Pancreas (tissue), 10 donors: Measurements from ENCODE around the gene PLP1. TPM values are rescaled to one million over a fixed set of nuclear protein-coding genes. Genes with fewer than 3 reads are reported as not detected.

Experiments
- ATAC-seq, 4 donors: fragments of 200-7000 bp; cut with Tn5 transposase; one replicate each; pipeline versions ENCODE4 v1.8.0 to v1.9.1; 2020; ENCODE audit warnings: mild to moderate bottlenecking in 4 of 4, moderate library complexity in 4 of 4
- DNase-seq, 6 donors: peaks; one replicate each; pipeline ENCODE4 v3.0.0-alpha.2; 2020
- FAIRE-seq: peaks from 2 replicates; lab custom pipeline; 2012; peaks lifted over from hg19 to GRCh38; lab: Jason Lieb, UNC
- H3K27ac ChIP-seq, 4 donors: fragments of 200-600 bp; sonication (generic); 1 replicate in 3 of 4; 2 replicates in 1 of 4; pipeline versions ENCODE4 v1.5.0 to v1.8.0; 2020
- H3K27me3 ChIP-seq, 4 donors: fragments of 200-600 bp; one replicate each; pipeline ENCODE4 v1.8.0; 2021
- H3K36me3 ChIP-seq, 3 donors: fragments of 200-600 bp; sonication (generic) in 1 of 3; one replicate each; pipeline versions ENCODE4 v1.5.0 to v1.8.0; 2020 to 2021
- H3K4me1 ChIP-seq, 3 donors: fragments of 200-600 bp; one replicate each; pipeline ENCODE4 v1.8.0; 2021
- H3K4me3 ChIP-seq, 4 donors: fragments of 200-600 bp; sonication (generic) in 2 of 4; one replicate each; pipeline versions ENCODE4 v1.5.0 to v1.8.0; 2020 to 2021
- H3K9me3 ChIP-seq, 4 donors: fragments of 200-600 bp; one replicate each; pipeline ENCODE4 v1.8.0; 2021
- WGBS, 2 donors: extraction: QIAGEN DNeasy Blood & Tissue Kit; methylation state at CpG; one replicate each; pipeline ENCODE4 v1.1.7; 2013; 5-methylcytosine and 5-hydroxymethylcytosine counted together
- intact Hi-C, 3 donors: fragments of 100-400 bp; cut with DNase I; formaldehyde crosslinking; loops; one replicate each; pipeline versions ENCODE4 v1.11.1 to v1.14.2; 2022
- polyA plus RNA-seq, 2 donors: library from polyadenylated mRNA; stranded (reverse); fragments of 200-250 nt; gene quantifications; one replicate each; pipeline ENCODE4 v1.2.3, GENCODE V29; 2013
- total RNA-seq, 6 donors: library from RNA; stranded (reverse); fragmentation: NEBNext Ultra II Directional in 4 of 6; extraction: Animal tissue kit (Norgen Biotek cat#: 25700) in 4 of 6; gene quantifications; one replicate each; pipeline versions ENCODE4 v1.2.1 to v1.2.4, GENCODE V29; 2021 to 2023
- TF ChIP-seq, protein P1 (sequence below), 4 donors: fragments of 200-600 bp; sonication (generic) in 3 of 4; IDR thresholded peaks; one replicate each; pipeline versions ENCODE4 v1.5.0 to v1.8.0; 2021; ENCODE audit warnings: antibody characterized with exemption in 4 of 4
- donor health status: healthy with polysubstance abuse.
- donor health status: DM: no; HTN: no; CAD: no; lungs with moderate emphysema.
- donor health status: DM: no; HTN: no; CAD: no.
- donor health status: control.
- donor health status: control.
- donor health status: Bipolar disorder and iron deficiency.
- donor health status: DM: yes; HTN: yes; CAD: no.
- donor health status: DM: no; HTN: no; CAD: no.
- donor health status: DM: no; HTN: no; CAD: no.
- donor health status: DM: yes; HTN: yes; CAD: no.

Gene PLP1
- total and polyA plus RNA-seq, 8 donors = 0.30 to 2.6 (median 0.60) TPM

DNA sequence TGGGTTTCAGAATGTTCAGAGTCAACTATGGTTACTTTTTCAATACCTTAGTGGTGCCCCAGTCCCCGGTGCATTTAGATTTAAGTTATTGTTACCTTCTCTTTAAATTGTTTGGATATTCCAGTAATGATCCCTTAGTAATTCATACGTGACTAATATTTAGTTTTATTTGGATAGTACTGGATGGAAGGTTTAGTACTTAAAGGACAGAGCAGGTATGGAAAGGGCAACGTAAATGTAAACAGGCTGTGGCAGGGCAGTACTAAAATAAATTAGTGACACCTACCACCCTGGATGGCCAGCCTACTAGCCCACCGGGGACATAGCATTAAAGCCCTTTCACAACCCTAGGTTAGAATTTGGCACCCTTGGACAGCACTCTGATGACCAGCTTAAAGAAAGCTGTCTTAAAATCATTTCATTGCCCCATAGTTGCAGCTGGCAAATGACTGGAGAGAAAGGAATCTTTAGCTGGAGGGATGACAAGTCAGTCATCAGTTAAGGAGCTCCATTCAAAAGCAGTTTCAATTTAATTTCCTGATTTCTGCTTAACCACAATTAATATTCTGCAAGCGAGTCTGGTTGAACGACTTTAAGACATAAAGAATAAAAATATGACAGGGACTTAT is 16.4 kb downstream of the PLP1 start:
- no peak overlapping the region for H3K27ac ChIP-seq
- no peak for ATAC-seq
- H3K4me1 ChIP-seq = no peaks in the 10 kb centered on the region
- H3K9me3 ChIP-seq = no peaks in the 10 kb centered on the region
- WGBS, 2 donors = 60 to 72% methylated on average over 6 of the region's 6 CpGs
- H3K27me3 ChIP-seq = peaks cover 0 to 7% (median 3%) of the 10 kb centered on the region in 4 donors
- H3K36me3 ChIP-seq = no peaks in the 10 kb centered on the region
- no peak for DNase-seq
- TF ChIP-seq, protein P1, sequence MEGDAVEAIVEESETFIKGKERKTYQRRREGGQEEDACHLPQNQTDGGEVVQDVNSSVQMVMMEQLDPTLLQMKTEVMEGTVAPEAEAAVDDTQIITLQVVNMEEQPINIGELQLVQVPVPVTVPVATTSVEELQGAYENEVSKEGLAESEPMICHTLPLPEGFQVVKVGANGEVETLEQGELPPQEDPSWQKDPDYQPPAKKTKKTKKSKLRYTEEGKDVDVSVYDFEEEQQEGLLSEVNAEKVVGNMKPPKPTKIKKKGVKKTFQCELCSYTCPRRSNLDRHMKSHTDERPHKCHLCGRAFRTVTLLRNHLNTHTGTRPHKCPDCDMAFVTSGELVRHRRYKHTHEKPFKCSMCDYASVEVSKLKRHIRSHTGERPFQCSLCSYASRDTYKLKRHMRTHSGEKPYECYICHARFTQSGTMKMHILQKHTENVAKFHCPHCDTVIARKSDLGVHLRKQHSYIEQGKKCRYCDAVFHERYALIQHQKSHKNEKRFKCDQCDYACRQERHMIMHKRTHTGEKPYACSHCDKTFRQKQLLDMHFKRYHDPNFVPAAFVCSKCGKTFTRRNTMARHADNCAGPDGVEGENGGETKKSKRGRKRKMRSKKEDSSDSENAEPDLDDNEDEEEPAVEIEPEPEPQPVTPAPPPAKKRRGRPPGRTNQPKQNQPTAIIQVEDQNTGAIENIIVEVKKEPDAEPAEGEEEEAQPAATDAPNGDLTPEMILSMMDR (IDR thresholded peaks at IDR 0.05) = no peak
- intact Hi-C loops = no loop called here
- H3K4me3 ChIP-seq = no peak overlapping the region
- FAIRE-seq = no peak

DNA sequence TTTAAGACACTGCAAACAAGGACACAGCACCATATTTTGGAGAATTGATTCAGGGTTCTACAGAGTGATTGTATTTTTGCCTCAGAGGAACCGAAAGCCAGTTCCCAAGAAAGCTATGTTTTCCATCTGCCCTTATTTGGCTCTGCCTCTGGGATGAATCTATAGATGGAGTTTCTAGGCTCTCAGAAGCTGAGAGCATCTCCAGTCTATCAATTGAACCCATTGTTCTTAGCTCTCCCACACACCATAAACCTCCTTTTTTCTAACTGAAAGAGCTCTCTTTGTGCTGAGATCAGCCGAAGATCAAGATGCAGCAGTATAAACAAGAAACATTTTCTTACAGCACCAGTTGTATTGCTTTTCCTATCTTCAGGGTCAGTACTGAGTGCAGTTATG is 16.9 kb downstream of the PLP1 start:
- intact Hi-C loops = no loop called here
- H3K9me3 ChIP-seq = no peaks in the 10 kb centered on the region
- no peak for FAIRE-seq
- 52 to 70% methylated on average over 2 of the region's 2 CpGs for WGBS, 2 donors
- H3K36me3 ChIP-seq = no peaks in the 10 kb centered on the region
- ATAC-seq = no peak
- TF ChIP-seq, protein P1 (IDR thresholded peaks at IDR 0.05) = no peak
- H3K4me3 ChIP-seq = no peak overlapping the region
- H3K27ac ChIP-seq = no peak overlapping the region
- H3K27me3 ChIP-seq = peaks cover 0 to 7% (median 3%) of the 10 kb centered on the region in 4 donors
- H3K4me1 ChIP-seq = no peaks in the 10 kb centered on the region
- DNase-seq = no peak

DNA sequence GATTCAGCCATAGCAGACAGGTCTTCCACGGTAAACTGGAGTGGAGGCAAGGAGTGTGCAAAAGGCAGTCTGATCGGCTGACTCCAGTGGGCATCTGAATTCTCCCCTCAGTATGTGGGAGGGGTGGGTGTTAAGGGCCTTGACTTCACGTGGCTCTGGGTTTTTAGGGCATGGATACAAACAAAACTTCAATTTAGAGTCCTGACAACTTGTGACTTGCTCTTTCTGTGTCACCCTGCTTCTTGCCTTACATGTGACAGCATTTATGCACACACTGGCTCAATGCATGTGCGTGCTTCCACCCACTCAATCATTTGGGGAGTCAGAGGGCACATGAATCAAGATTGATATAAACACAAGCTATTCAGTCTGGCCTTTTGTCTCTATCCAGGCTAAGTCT is 17.5 kb downstream of the PLP1 start:
- no peak overlapping the region for H3K4me3 ChIP-seq
- H3K4me1 ChIP-seq = no peaks in the 10 kb centered on the region
- H3K27me3 ChIP-seq = peaks cover 0 to 11% (median 3%) of the 10 kb centered on the region in 4 donors
- ATAC-seq (no peak), DNase-seq (no peak), FAIRE-seq (no peak)
- TF ChIP-seq, protein P1 (IDR thresholded peaks at IDR 0.05) = no peak
- no peak overlapping the region for H3K27ac ChIP-seq
- intact Hi-C loops = no loop called here
- H3K36me3 ChIP-seq = no peaks in the 10 kb centered on the region
- no peaks in the 10 kb centered on the region for H3K9me3 ChIP-seq
- WGBS, 2 donors = 57 to 66% methylated on average over 4 of the region's 4 CpGs

DNA sequence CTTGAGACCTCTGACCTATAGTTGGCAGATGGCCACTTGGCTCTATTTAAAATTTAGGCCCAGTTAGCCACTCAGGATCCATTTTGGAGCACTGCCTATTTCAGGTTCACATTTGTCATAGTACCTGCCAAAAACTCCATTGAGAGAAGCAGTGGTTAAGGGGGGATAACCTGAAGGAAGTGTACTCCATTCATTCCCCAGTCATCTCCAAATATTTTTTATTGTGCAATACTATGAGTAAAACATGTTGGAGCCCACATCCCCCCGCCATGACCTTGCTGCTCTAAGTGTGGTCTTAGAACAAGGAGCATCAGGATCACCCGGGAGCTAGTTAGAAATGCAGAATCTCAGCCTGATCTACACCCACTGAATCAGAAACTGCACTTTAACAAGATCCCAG is 21.1 kb downstream of the PLP1 start:
- FAIRE-seq (no peak), ATAC-seq (no peak), DNase-seq (no peak)
- Histone ChIP-seq H3K4me1 (no peaks in the 10 kb centered on the region), H3K36me3 (no peaks in the 10 kb centered on the region), H3K9me3 (no peaks in the 10 kb centered on the region), H3K27ac (no peak overlapping the region), H3K4me3 (no peak overlapping the region), H3K27me3 (peaks cover 0 to 15% (median 0%) of the 10 kb centered on the region in 4 donors)
- 63 to 81% methylated on average over 2 of the region's 2 CpGs for WGBS, 2 donors
- TF ChIP-seq, protein P1 (IDR thresholded peaks at IDR 0.05) = no peak
- intact Hi-C loops = no loop called here

DNA sequence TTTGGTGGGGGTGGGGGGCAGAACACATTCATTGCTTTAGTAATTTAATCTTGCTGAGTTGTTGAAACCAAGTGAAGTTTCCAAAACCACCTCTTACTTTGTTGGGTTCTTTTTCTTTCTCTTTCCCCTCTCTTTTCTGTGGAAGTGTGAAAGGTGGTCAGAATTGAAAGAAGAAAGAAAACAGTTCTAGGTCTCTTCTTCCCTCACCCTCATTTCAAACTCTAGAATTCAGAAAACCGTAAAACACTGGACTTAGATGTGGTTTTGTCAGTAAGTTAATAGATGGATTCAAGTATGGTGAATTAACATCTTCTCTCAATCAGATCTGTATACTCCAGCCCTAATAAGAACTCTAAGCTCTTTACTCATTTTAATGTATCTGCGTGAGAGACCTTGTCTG is 23.7 kb downstream of the PLP1 start:
- Histone ChIP-seq H3K36me3 (no peaks in the 10 kb centered on the region), H3K4me1 (no peaks in the 10 kb centered on the region), H3K9me3 (no peaks in the 10 kb centered on the region), H3K27me3 (peaks cover 0 to 27% (median 0%) of the 10 kb centered on the region in 4 donors), H3K27ac (no peak overlapping the region), H3K4me3 (no peak overlapping the region)
- ATAC-seq = no peak
- no peak for FAIRE-seq
- no peak for DNase-seq
- TF ChIP-seq, protein P1 (IDR thresholded peaks at IDR 0.05) = no peak
- 63 to 73% methylated on average over 2 of the region's 2 CpGs for WGBS, 2 donors
- intact Hi-C loops = no loop called here
